Islet precursor cell (in vitro differentiated cells): ENCODE results near the gene AP3M1.
"Not testable (repeated sequence)": the region's sequence is repeated elsewhere in the genome, so short reads cannot be mapped to it uniquely, and the experiment has no call there.

Source experiments
- DNase-seq: peaks from one replicate; pipeline ENCODE4 v3.0.0-alpha.2; 2018

The AP3M1 gene

DNA sequence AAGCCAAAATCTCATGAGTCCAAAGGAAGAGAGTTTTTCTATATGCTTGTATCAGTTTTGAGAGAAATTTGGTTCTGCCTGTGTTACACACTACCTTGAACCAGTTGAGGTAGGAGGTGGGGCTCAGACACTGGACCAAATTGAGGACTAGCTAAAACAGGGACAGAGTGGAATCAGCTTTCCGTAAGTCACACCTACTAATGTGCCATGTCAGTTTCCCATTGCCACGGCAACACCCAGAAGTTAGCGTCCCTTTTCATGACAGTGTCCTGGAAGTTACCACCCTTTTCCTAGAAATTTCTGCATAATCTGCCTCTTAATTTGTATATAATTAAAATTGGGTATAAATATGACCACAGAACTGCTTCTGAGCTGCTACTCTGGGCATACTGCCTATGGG is 9.4 kb upstream of the AP3M1 start:
- no peak for DNase-seq

DNA sequence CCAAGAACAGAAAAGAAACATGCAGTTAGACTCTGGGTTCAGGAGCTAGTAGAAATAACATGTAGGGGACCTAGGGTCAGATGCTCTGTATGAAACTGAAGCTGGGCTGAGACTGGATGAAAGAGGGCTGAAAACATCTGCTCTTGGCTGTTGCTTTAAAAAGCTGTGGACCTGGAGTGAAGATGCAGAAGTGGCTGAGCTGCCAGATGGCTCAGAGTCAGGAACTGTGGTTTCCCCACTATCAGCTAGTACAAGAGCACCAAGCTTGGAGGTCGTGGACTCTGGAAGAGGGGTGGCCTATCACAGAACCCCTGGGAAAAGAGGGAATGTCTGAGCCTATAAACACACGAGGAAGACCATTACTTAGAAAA is 6.3 kb upstream of the AP3M1 start:
- no peak for DNase-seq

DNA sequence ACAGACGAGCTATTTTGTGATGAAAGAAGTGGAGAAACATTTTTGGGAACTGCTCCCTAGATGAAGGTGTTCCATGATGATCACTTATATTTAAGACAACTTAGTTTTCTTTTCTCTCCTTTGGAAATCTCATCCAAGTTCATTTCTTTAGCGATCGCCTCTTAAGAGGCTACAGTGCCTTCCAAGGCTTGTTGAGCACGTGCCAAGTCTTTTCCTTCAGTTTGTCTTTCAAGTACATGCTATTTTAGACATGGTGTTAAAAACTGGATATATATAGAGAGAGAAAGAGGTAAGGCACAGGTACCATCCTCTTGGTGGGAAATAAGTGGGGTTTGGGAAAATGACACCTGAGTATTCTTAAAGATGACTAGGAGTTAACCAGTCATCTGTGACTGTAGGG is 3.0 kb upstream of the AP3M1 start:
- DNase-seq: no peak

DNA sequence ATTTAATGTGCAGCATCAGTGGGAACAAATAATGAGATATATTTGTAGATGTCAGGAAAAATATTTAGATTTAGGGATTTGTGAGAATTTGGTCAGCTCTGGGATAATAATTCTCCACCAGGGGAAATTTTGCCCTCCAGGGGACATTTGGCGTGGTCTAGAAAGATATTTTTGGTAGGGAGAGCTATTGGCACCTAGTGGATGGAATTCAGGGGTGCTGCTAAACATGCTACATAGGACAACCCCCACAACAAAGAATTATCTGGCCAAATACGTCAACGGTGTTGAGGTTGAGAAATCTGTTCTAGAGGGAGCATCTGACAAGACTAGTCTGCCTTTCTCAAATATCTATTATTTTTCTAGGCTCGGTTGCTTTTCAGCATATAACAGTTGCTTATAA is 2.5 kb upstream of the AP3M1 start:
- DNase-seq: no peak

DNA sequence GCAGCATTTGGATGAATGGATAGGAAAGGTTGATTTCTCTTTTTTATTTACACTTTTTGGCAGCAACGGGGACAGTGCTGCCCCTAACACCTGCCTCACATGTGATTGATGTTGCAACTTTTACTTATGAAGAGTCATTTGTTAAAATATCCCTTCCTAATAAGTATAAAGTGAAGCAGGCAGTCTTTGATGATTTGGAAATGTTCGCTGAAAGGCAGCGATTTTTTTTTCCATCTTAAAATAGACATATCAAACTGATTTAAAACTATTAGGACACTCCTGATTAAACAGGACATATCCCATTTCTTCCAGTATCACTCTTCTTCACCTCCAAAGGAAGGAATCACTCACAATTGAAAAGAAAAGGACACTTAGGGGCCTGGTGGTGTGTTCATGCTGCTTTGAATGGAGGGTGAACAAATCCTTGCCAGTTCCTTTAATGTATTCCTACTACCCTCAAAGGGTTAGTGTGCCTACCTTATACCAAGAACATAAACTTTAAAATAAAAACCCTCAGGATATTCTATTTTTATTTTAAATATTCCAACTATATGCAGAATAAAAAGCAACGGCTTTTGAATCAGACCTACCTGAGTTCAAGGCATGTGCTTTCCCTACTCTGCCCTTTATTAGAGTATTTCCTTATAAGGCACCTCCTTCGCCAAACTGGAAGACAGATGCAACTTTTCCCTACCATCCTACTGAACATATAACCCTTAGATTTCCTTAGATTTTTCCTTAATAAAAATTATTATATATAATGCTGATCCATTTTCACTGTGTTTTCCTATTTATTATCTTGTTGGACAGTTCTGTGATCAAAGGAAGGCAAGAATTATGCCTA is 1.5 kb upstream of the AP3M1 start:
- no peak for DNase-seq

DNA sequence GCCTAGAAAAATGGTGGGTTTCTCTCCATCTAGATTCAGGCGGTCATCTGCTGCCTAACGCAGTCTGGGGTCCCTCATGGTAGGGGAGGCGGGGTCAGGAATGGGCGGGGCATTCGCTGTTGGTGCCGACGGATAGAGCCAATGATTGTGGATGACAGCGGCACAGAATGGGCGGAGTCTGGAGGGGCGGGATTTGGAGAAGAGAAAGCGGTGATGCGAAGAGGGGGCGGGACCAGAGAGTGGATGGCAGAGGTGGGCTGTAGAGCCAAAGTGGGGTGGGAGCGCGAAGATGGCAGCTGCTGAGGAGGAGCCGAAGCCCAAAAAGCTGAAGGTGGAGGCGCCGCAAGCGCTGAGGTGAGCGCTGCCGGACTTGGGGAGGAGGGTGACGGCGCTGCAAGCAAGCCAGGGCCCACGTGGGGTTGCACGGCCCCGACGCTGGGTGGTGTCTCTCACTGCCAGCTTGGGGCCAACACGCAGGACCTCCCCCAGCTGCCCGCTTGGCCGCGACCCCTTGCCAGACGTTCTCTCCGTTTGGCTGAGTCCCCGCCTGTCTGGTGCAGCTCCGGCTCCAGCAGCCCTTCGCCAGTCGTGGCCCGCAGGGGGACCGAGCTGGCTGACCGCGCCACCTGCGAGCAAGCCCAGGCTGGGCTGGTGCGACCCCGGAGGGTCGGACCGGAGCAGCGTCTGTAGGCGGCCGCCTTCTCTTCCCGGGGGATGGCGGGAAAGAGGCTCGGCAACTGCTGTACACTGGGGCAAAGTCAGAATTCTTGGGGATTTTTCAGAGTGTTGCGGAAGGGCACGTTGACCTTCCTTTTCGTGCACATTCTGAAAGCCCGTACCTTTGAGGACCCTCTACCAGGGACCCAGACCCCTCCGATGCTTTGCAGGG is 606 bp upstream of the AP3M1 start, which contains the start of gene ADK:
Gene ADK, plus strand, starts transcription at position 232 of the 889 bp plus-strand sequence. Its CDS starts 58 bp downstream, at position 290.
- DNase-seq: peak; percentile 99

DNA sequence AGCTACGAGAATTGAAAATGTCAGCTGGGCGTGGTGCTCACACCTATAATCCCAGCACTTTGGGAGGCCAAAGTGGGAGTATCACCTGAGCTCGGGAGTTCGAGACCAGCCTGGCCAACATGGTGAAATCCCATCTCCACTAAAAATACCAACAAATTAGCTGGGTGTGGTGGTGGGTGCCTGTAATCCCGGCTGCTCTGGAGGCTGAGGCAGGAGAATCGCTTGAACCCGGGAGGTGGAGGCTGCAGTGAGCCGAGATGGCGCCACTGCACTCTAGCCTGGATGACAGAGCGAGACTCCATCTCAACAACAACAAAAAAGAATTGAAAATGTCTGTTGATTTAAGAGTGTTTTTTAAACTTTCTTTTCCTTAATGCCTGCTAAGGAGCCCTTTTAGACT is 3.6 kb downstream of the AP3M1 start:
- DNase-seq: not testable (repeated sequence)

DNA sequence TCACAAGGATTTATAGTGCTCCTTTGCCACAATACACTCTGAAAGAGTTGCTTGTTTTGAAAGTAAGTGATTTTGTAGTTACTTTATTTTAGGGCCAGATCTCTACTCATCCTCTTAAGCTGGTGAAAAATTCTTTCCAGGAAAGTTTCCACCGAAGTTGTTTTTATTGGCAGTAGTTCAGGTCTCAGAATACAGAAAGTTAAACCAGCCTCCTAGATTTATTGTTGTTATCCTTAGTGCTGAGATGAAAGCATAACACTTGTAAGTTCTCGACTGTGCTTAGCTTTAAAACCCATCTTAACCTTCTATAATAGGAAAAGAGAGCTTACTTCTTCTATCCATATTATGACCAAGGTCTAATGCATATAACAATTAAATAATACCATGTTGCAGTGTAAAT is 5.5 kb downstream of the AP3M1 start:
- no peak for DNase-seq

DNA sequence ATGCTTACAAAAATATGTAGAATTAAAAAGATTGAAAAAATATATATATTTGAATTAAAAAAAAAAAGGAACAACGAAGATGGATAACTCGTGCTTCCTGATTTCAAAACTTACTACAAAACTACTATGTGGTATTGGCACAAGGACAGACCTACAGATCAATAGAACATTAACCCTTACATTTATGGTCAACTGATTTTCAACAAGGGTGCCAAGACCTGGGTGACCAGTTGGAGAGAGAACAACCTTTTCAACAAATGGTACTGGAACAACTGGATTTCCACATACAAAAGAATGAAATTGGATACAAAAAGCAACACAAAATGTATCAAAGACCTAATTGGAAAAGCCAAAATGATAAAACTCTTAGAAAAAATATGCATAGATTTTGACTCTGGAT is 10.1 kb downstream of the AP3M1 start:
- DNase-seq: no peak

DNA sequence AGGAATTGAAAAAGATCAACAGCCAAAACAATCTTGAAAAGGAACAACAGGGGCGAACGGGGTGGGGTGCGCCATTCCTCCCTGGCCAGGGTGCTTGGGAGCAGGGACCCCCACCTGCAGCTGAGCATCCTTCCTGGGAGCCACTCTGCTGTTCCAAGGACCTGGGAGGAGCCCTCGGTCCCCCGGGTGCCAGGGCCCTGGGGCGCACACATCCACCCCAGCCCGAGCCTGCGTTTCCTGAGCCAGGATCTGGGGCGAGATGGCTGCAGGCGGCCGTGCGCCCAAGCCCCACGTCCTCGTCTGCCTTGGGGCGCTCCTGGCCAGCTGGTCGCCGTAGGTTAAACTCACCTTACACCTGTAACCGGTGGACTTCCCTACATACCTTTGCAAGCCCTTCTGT is 10.6 kb downstream of the AP3M1 start:
- DNase-seq: no peak

DNA sequence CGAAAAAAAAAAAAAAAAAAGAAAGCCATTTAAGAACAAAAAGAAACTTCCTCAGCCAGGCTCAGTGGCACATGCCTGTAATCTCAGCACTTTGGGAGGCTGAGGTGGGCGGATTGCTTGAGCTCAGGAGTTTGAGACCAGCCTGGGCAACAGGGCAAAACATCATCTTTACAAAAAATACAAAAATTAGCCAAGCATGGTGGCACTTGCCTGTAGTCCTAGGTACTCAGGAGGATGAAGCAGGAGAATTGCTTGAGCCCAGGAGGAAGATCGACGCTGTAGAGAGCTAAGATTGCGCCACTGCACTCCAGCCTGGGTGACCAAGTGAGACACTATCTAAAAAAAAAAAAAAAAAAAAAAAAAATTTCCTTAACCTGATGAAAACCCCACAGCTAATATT is 12.0 kb downstream of the AP3M1 start:
- not testable (repeated sequence) for DNase-seq

DNA sequence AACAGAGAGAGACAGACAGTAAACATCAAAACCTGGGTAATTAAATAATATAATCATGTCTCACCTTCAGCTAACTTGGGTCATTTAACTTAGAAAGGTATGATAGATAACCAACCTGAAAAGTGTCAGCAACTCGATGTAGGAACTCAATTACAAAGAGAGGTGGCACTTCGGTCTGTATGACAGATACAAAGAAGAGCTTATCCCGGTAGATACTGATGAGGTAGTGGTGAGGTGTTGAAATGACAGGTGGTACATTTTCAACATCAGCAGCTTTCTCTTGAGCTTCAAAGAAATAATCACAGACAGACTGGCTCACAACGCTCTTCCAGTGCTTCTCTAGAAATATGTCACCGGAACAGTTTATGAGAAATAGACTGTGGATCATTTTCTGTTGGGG is 12.6 kb downstream of the AP3M1 start:
- no peak for DNase-seq

DNA sequence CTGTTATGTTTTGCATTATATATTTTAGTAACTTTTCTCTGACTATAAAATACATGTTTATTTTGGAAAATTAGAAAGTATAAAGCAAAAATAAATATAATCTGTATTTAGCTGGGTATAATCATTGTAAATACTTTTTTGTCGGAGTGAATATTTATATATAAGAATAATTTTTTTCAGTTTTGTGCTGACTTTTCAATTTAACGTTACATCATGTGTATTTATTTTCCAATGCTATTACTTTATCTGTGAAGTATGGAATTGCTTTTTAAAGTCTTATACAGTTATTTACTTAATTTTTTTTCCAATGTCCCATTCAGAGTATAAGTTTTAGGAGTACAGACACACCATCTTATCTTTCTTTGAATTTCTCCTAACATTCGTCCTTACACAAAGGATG is 15.2 kb downstream of the AP3M1 start:
- no peak for DNase-seq

DNA sequence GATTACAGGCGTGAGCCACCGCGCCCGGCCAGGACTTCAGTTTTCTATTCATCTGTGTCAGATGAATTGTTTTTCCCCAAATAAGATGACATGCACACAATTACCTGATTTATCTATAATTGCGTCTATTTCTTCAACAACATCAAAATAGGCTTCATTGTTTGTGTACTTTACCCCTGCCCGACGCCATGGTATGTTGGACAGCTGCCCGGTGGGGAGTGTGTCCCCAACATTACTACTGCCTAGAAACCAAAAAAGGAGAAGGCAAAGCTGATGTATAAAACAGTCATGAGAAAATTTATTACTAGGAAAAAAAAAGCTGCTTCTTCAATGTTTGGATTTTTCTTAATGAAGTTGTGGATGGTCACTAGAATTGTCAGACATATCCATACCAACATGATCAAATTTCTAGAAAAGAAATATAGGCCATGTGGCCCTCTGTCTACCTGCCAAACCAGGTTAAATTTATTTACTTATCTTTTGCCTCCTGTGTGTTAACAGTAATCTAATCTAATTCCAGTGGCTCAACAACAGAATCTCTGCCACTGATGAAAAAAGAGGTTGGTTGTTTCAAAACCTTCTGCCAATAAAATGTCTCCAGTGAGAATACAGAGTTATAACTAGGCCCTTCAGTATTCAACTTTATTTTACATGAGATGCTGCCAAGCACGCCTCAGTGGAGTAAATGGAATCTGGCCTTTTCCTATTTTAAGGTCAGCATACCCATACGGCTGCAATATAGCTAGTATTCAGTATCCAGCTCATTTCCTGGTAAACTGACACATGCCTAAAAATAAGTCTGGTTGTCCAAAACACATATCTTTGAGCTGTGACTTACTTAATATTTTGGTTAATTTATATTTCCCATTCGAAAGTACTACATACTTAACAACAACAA is 16.5 kb downstream of the AP3M1 start:
- no peak for DNase-seq

DNA sequence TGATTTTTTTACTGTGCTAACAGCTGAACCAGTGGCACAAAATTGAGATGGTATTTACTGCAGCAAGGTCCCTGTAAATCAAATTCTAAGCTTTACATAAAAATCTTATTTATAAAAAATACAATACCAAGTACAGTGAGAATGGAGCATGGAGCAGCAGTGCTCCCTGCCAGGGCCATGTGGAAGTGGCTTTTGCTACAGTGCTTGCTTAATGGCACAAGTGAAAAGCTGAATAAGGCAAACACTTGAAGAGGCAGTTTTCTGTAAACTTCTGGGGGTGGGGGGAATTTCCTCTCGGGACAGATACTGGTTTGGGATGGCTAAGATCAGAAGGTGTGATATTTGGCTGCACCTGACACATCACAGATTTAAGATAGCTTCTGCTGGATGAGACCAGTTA is 27.5 kb downstream of the AP3M1 start:
- no peak for DNase-seq

DNA sequence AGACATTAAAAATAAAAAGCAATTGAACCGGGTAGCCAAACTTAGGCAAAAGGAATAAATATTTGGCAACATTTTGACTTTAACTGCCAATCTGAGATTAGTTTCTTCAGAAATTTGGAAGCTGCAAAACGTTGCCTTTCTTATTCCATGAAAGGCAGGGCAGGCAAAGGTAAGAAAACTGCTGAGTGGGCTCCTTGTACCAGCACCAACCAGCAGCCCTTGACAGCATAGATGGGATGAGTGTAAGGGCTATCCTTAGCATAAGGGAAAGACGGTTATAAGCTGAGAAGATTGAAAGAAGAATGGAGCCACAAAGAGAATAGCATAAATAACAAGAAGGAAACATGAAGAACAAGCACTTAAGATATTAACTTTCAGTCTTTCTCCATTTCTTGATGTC is 28.6 kb downstream of the AP3M1 start:
- no peak for DNase-seq

DNA sequence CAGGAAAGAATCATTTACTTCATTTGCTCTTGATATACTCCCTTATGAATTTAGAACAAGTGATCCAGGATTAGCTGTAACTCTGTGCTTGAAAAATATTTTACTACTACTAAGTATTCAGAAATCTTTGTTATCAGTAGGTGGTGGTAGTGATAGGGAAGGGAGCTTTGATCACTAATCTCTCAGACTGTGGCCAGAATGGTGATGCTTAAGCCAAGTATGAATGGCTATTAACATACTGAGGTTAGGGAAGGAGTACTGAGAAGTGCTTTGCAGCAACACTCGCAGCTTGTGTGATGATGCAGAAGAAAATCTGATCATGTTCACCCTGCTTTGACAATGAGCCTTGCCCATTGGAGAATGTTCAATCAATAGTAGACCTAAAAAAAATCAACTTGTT is 29.3 kb downstream of the AP3M1 start:
- no peak for DNase-seq

DNA sequence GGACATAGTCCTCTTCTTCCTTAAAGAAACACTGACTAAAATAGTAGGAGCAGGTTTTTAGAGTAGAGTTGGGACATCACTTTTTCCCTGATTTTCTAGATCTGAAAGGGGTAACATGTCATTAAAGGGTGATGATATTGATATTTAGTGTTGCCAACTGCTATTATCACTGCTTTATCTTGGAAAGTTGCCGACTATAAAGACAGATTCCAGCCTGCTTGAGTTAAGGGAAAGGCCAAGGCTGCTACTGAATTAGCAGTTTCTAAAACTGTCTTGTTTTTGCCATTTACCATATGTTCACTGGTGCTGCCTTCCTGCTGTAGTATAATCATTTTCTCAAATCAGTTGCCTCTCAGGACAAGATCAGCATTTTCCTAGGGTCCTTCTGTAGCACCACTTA is 29.7 kb downstream of the AP3M1 start:
- DNase-seq: no peak

DNA sequence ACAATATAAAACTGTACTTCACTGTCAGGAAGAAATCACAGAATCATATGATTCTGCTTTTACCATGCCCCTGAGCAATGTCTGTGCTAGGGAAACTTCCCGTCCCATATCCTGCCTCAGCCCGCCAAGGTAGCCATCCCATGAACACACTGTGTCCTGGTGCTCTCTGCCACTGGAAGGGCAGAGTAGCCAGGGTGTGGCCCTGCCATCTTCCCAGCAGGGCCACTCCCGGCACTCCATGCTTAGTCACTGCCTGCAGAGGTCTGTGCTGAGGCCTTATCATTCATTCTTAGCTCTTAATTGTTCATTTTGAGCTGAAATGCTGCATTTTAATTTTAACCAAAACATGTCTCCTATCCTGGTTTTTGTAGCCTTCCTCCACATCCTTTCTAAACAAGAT is 31.8 kb downstream of the AP3M1 start:
- DNase-seq: no peak

DNA sequence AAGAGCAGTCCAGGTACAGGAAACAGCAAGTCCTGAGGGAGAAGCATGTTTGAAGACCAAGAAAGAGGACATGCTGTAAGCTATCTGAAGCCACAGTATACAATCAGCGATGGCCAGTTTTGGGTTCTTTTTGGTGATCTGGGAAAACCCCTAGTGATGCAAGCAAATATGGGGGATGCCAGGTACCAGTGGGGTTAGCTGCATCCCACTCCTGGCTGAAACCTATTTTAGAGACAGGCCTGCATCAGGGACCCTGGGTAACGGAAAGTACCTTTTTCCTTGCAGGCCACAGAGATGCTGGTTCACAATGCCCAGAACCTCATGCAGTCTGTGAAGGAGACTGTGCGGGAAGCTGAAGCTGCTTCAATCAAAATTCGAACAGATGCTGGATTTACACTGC is 32.9 kb downstream of the AP3M1 start:
- DNase-seq: no peak

DNA sequence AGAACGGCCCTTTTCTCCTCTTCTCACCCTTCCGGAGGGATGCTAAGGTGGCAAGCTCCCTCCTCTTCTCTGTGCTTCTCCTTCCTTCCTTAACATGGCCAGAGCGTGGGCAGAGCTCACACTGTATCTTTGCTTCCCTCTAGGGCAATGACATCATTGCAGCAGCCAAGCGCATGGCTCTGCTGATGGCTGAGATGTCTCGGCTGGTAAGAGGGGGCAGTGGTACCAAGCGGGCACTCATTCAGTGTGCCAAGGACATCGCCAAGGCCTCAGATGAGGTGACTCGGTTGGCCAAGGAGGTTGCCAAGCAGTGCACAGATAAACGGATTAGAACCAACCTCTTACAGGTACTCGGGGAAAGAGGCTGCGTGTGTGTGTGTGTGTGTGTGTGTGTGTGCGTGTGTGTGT is 36.6 kb downstream of the AP3M1 start:
- DNase-seq: no peak

DNA sequence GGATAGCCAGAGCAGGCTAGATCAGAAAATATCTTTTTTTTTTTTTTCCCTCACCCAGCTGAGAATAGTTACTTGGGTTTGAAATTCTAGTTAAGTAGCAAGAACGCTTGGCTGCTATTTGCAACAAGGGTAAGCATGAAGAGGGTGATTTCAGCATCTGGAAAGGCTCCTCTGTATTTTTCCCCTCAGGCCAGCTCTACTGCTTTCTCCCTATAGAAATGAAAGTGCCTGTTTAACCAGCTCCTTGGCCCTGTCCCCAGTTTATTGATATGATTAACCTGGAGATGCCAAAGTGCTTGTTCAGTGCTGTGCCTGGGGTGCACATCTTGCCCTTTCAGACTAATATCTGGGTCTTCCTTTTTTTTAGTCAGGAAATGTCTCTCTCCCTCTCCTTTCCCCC is 37.1 kb downstream of the AP3M1 start:
- DNase-seq: no peak

DNA sequence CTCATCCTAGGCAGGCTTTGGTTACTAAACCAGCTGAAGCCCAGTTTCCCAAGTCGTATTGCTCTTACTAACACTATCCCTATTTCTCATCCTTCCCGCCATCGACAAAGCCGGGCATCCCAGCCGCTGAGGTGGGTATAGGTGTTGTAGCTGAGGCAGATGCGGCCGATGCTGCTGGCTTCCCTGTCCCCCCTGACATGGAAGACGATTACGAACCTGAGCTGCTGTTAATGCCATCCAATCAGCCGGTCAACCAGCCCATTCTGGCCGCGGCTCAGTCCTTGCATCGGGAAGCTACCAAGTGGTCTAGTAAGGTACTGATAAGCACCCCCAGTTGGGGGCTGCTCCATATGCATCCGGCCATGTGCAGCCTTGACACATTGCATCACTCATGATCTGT is 38.8 kb downstream of the AP3M1 start:
- no peak for DNase-seq
